Measurements from ENCODE around the gene FILIP1L. TPM values are rescaled to one million over a fixed set of nuclear protein-coding genes. Genes with fewer than 3 reads are reported as not detected.

Gene FILIP1L
- total and polyA plus RNA-seq, 2 of the 13 experiments (the other 11 are each of a cell fraction or from before 2014, with no cell fraction given): 8.1 to 187 TPM

DNA sequence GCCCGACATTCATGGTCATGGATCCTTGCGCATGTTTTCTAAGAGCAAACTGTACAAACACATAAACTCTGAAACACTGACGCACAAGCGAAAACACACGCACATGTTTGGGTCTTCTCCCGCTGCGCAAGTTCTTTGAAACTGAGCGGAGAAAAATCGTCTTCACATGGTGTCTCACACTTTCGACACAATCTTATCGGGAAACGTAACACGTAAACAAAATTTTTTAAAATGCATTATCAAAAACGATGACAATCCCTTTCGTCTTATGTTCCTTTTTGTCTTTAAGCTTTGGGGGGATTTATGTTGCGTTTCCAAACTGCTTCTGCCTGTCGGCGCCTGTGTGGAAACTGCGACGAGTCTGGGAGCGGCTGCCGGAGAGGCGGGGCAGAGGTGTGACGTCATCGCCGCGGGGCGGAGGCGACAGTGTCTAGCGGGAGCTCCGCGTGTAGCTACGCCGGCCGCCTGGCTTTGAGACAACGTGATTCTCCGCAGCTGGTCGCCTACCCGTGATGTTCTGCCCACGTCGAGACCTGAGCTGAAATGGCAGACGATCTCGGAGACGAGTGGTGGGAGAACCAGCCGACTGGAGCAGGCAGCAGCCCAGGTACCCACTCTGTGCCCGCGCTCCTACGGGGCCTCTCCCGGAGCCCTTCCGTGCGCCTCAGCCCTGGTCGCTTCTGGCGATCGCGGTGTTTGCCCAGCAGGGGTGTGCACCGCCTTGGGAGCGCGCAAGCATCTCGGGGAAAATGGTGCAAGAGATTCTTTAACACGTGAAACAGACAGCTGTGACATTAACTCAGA, 296.7 kb downstream of the FILIP1L start, which contains the start of gene CMSS1 (continued):
- TF ChIP-seq ZNF644 (CRISPR knock-in tag; IDR thresholded peaks at IDR 0.05; ENCODE audit: low read depth): no peak
- TF ChIP-seq ASH2L (IDR thresholded peaks at IDR 0.05; ENCODE audit: insufficient read length, low read depth, low read length): peak; percentile 100
- no peak for TF ChIP-seq CC2D1A (CRISPR knock-in tag; IDR thresholded peaks at IDR 0.05)
- TF ChIP-seq TCF12 (IDR thresholded peaks at IDR 0.05): no peak
- TF ChIP-seq TCF12 (CRISPR knock-in tag; IDR thresholded peaks at IDR 0.05): no peak
- peak; percentile 32; the same call in 1 of the 2 replicates for TF ChIP-seq CHD4 (IDR thresholded peaks at IDR 0.05; ENCODE audit: borderline replicate concordance, low read length)
- TF ChIP-seq RNF2 (conservative IDR thresholded peaks at IDR 0.05; ENCODE audit: low read depth): no peak; the same call in none of the 2 replicates
- no peak for TF ChIP-seq ZNF740 (CRISPR knock-in tag; IDR thresholded peaks at IDR 0.05)
- TF ChIP-seq ZBTB34 (CRISPR knock-in tag; IDR thresholded peaks at IDR 0.05): peak; percentile 21; the same call in 1 of the 2 replicates
- TF ChIP-seq ZC3H4 (CRISPR knock-in tag; IDR thresholded peaks at IDR 0.05; ENCODE audit: borderline replicate concordance): no peak
- no peak for TF ChIP-seq ATF5 (CRISPR knock-in tag; IDR thresholded peaks at IDR 0.05; ENCODE audit: low read depth)
- no peak for TF ChIP-seq ZBTB7B (CRISPR knock-in tag; IDR thresholded peaks at IDR 0.05)
- peak; percentile 28; the same call in 1 of the 2 replicates for TF ChIP-seq NCOA2 (CRISPR knock-in tag; IDR thresholded peaks at IDR 0.05)
- peak; percentile 97 for TF ChIP-seq MAX (IDR thresholded peaks at IDR 0.05)
- TF ChIP-seq KDM1A (CRISPR knock-in tag; IDR thresholded peaks at IDR 0.05): no peak
- TF ChIP-seq TBX2 (CRISPR knock-in tag; IDR thresholded peaks at IDR 0.05; ENCODE audit: borderline replicate concordance): peak; percentile 63; the same call in 1 of the 2 replicates
- TF ChIP-seq, protein P1, sequence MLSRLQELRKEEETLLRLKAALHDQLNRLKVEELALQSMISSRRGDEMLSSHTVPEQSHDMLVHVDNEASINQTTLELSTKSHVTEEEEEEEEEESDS (CRISPR knock-in tag; IDR thresholded peaks at IDR 0.05; ENCODE audit: borderline replicate concordance): no peak
- TF ChIP-seq ZNF235 (CRISPR knock-in tag; IDR thresholded peaks at IDR 0.05; ENCODE audit: borderline replicate concordance): no peak
- TF ChIP-seq SOX13 (IDR thresholded peaks at IDR 0.05): no peak
- no peak for TF ChIP-seq SOX13 (CRISPR knock-in tag; conservative IDR thresholded peaks at IDR 0.05 in 1 of 2, IDR thresholded peaks at IDR 0.05 in 1 of 2)
- TF ChIP-seq, protein P2, sequence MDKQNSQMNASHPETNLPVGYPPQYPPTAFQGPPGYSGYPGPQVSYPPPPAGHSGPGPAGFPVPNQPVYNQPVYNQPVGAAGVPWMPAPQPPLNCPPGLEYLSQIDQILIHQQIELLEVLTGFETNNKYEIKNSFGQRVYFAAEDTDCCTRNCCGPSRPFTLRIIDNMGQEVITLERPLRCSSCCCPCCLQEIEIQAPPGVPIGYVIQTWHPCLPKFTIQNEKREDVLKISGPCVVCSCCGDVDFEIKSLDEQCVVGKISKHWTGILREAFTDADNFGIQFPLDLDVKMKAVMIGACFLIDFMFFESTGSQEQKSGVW (CRISPR knock-in tag; IDR thresholded peaks at IDR 0.05; ENCODE audit: borderline replicate concordance): no peak
- no peak; the same call in 1 of the 2 replicates for TF ChIP-seq BORCS8-MEF2B (CRISPR knock-in tag; IDR thresholded peaks at IDR 0.05)
- peak; percentile 83 for TF ChIP-seq GABPB1 (CRISPR knock-in tag; IDR thresholded peaks at IDR 0.05)
- no peak for TF ChIP-seq ZNF615 (CRISPR knock-in tag; IDR thresholded peaks at IDR 0.05; ENCODE audit: borderline replicate concordance)
- TF ChIP-seq ZNF614 (CRISPR knock-in tag; IDR thresholded peaks at IDR 0.05; ENCODE audit: borderline replicate concordance): peak; percentile 37; the same call in 1 of the 2 replicates

Measured in HepG2 (cell line).